H1 (cell line): Measurements from ENCODE around the gene CFDP1.
A peak's percentile ranks its signal among the peaks of the same experiment; 100 is the strongest.

Experiments
- ATF3 ChIP-seq: IDR thresholded peaks from 2 replicates; pipeline ENCODE4 v1.6.1; 2011; ENCODE audit warnings: low read depth, mild to moderate bottlenecking, low read length; ENCODE audit not compliant: insufficient read depth
- BCL11A ChIP-seq, 2 experiments: IDR thresholded peaks; one replicate each; pipeline ENCODE4 v1.6.1; 2011; ENCODE audit warnings: low read depth in 2 of 2, low read length in 2 of 2, mild to moderate bottlenecking in 2 of 2
- CTCF ChIP-seq, 3 experiments: IDR thresholded peaks; 1 replicate in 2 of 3; 2 replicates in 1 of 3; pipeline versions ENCODE4 v1.5.1 to v1.6.1; 2011; ENCODE audit warnings: low read length in 3 of 3, mild to moderate bottlenecking in 3 of 3, inconsistent platforms in 2 of 3, low read depth in 1 of 3, moderate library complexity in 1 of 3; ENCODE audit not compliant: insufficient read depth in 1 of 3; ENCODE audit errors: control extremely low read depth in 1 of 3
- EP300 ChIP-seq, 2 experiments: IDR thresholded peaks; 1 replicate in 1 of 2; 2 replicates in 1 of 2; pipeline ENCODE4 v1.6.1; 2011 to 2012; ENCODE audit warnings: low read depth in 2 of 2, low read length in 2 of 2, mild to moderate bottlenecking in 2 of 2, borderline replicate concordance in 1 of 2, inconsistent platforms in 1 of 2, moderate library complexity in 1 of 2
- MAX ChIP-seq: IDR thresholded peaks from 2 replicates; pipeline ENCODE4 v1.6.1; 2012; ENCODE audit warnings: inconsistent platforms
- POLR2A ChIP-seq, 2 experiments: IDR thresholded peaks; 1 replicate in 1 of 2; 2 replicates in 1 of 2; pipeline ENCODE4 v1.6.1; 2011; ENCODE audit warnings: low read depth in 2 of 2, low read length in 2 of 2, mild to moderate bottlenecking in 2 of 2; ENCODE audit errors: control extremely low read depth in 1 of 2
- POLR2AphosphoS5 ChIP-seq: IDR thresholded peaks from 2 replicates; pipeline ENCODE4 v1.6.1; 2011; ENCODE audit warnings: low read depth, low read length
- RNF2 ChIP-seq: fragments of 200-900, 300-1000 bp; sonication (generic); IDR thresholded peaks from 2 replicates; pipeline ENCODE4 v1.7.1; 2016; ENCODE audit warnings: borderline replicate concordance, low read depth, mild to moderate bottlenecking, antibody characterized with exemption, low read length; ENCODE audit not compliant: poor library complexity, severe bottlenecking; ENCODE audit errors: missing control alignments
- TAF1 ChIP-seq: IDR thresholded peaks from 2 replicates; pipeline ENCODE4 v1.6.1; 2011; ENCODE audit warnings: mild to moderate bottlenecking, low read depth, low read length
- USF2 ChIP-seq: IDR thresholded peaks from 2 replicates; pipeline ENCODE4 v1.6.1; 2011; ENCODE audit warnings: low read length, improper control_type of control experiment

- TF ChIP-seq POLR2AphosphoS5 (no peak), USF2 (no peak), POLR2A (IDR thresholded peaks at IDR 0.05; ENCODE audit: control extremely low read depth in 1 of 2, low read depth in 2 of 2, low read length in 2 of 2) (peak in 1 of 2 experiments; percentile 65; a peak in 2 of 3 replicates), EP300 (IDR thresholded peaks at IDR 0.05; ENCODE audit: borderline replicate concordance in 1 of 2, low read depth in 2 of 2, low read length in 2 of 2) (no peak), ATF3 (no peak), BCL11A (IDR thresholded peaks at IDR 0.05; ENCODE audit: low read depth in 2 of 2, low read length in 2 of 2) (no peak), CTCF (IDR thresholded peaks at IDR 0.05; ENCODE audit: control extremely low read depth in 1 of 3, insufficient read depth in 1 of 3, low read depth in 1 of 3, low read length in 3 of 3) (no peak), MAX (no peak), RNF2 (no peak), TAF1 (peak; percentile 66)
These were observed 167.2 kb downstream of the CFDP1 start for GRCh38 chr16:75265911-75266701.
